ENCODE data around the gene SREBF2. TPM values are rescaled to one million over a fixed set of nuclear protein-coding genes. Genes with fewer than 3 reads are reported as not detected.
A peak's percentile ranks its signal among the peaks of the same experiment; 100 is the strongest.

SREBF2 gene
- total and polyA plus RNA-seq, 2 of the 13 experiments (the other 11 are each of a cell fraction or from before 2014, with no cell fraction given), result 53.8 to 72.6 TPM

- peak; percentile 29; the same call in 1 of the 2 replicates for TF ChIP-seq SKIL (CRISPR knock-in tag; IDR thresholded peaks at IDR 0.05; ENCODE audit: borderline replicate concordance)
- 0 out of 2 replicates have a peak, but pooled peaks have one; percentile 47 for TF ChIP-seq NR0B2 (CRISPR knock-in tag; IDR thresholded peaks at IDR 0.05)
- no peak for TF ChIP-seq ZNF329 (CRISPR knock-in tag; IDR thresholded peaks at IDR 0.05; ENCODE audit: low read depth)
- TF ChIP-seq IRX3 (CRISPR knock-in tag; IDR thresholded peaks at IDR 0.05; ENCODE audit: borderline replicate concordance, low read depth), result 0 out of 2 replicates have a peak, but pooled peaks have one; percentile 88
- TF ChIP-seq ZNF615 (CRISPR knock-in tag; IDR thresholded peaks at IDR 0.05; ENCODE audit: borderline replicate concordance), result no peak
- TF ChIP-seq ZNF776 (CRISPR knock-in tag; IDR thresholded peaks at IDR 0.05), result peak; percentile 47
- TF ChIP-seq RBFOX2 (IDR thresholded peaks at IDR 0.05; ENCODE audit: low read depth, low read length), result peak; percentile 79
- TF ChIP-seq ZNF761 (CRISPR knock-in tag; conservative IDR thresholded peaks at IDR 0.05), result no peak
- no peak for TF ChIP-seq ZFP91 (CRISPR knock-in tag; IDR thresholded peaks at IDR 0.05; ENCODE audit: borderline replicate concordance)
- TF ChIP-seq ZBTB40 (IDR thresholded peaks at IDR 0.05), result no peak
- TF ChIP-seq ZBTB40 (CRISPR knock-in tag; IDR thresholded peaks at IDR 0.05), result peak; percentile 83
- no peak for TF ChIP-seq ATM (IDR thresholded peaks at IDR 0.05; ENCODE audit: borderline replicate concordance)
- TF ChIP-seq ZNF891 (CRISPR knock-in tag; IDR thresholded peaks at IDR 0.05), result no peak; the same call in 1 of the 2 replicates
- no peak for TF ChIP-seq EZH2 (conservative IDR thresholded peaks at IDR 0.05; ENCODE audit: low read depth, low read length)
- peak; percentile 48 for TF ChIP-seq ZNF547 (CRISPR knock-in tag; IDR thresholded peaks at IDR 0.05)
- no peak for TF ChIP-seq HOXD1 (CRISPR knock-in tag; IDR thresholded peaks at IDR 0.05)
Observed at GRCh38 chr22:41833369-41834004, 582 bp downstream of the SREBF2 start (continued).

Data from HepG2 (cell line).